Neural progenitor cell (in vitro differentiated cells): ENCODE measurements around the gene RPL27. TPM values are rescaled to one million over a fixed set of nuclear protein-coding genes. Genes with fewer than 3 reads are reported as not detected.
A peak's percentile ranks its signal among the peaks of the same experiment; 100 is the strongest.

ENCODE experiments used
- DNase-seq: peaks from one replicate; pipeline ENCODE4 v3.0.0-alpha.2; 2016; ENCODE audit warnings: low spot score
- H2AFZ ChIP-seq: fragments of 200-600 bp; sonication (generic); replicated peaks from 2 replicates; pipeline ENCODE4 v1.6.1; 2016; ENCODE audit warnings: antibody characterized with exemption
- H3F3A ChIP-seq: fragments of 200-600 bp; sonication (generic); 2 replicates; pipeline ENCODE4 v1.6.1; 2016; ENCODE audit warnings: antibody characterized with exemption, low read depth
- H3K27ac ChIP-seq: fragments of 200-600 bp; sonication (generic); 2 replicates; pipeline ENCODE4 v1.5.1; 2016; ENCODE audit warnings: mild to moderate bottlenecking
- H3K27me3 ChIP-seq: fragments of 200-600 bp; sonication (generic); 2 replicates; pipeline ENCODE4 v1.6.1; 2016; ENCODE audit warnings: mild to moderate bottlenecking, moderate library complexity
- H3K36me3 ChIP-seq: fragments of 200-600 bp; sonication (generic); 2 replicates; pipeline ENCODE4 v1.5.1; 2016
- H3K4me1 ChIP-seq: fragments of 200-600 bp; sonication (generic); 2 replicates; pipeline ENCODE4 v1.6.1; 2016; ENCODE audit warnings: mixed run types
- H3K4me2 ChIP-seq: fragments of 200-600 bp; sonication (generic); 2 replicates; pipeline ENCODE4 v1.6.1; 2016
- H3K4me3 ChIP-seq: fragments of 200-600 bp; sonication (generic); 2 replicates; pipeline ENCODE4 v1.5.1; 2016
- H3K79me2 ChIP-seq: fragments of 200-600 bp; sonication (generic); 2 replicates; pipeline ENCODE4 v1.6.1; 2016; ENCODE audit warnings: low read depth
- H3K9ac ChIP-seq: fragments of 200-600 bp; sonication (generic); 2 replicates; pipeline ENCODE4 v1.6.1; 2016
- H3K9me3 ChIP-seq: fragments of 200-600 bp; sonication (generic); 2 replicates; pipeline ENCODE4 v1.5.1; 2016; ENCODE audit warnings: low read depth
- H4K20me1 ChIP-seq: fragments of 200-600 bp; sonication (generic); 2 replicates; pipeline ENCODE4 v1.6.1; 2016; ENCODE audit warnings: low read depth
- H3K27ac Mint-ChIP-seq: 3 replicates; pipeline ENCODE4 v1.8.0; 2021; ENCODE audit warnings: mixed read lengths
- H3K27me3 Mint-ChIP-seq: 2 replicates; pipeline ENCODE4 v1.8.0; 2022; ENCODE audit warnings: low read depth, mild to moderate bottlenecking, inconsistent platforms, moderate library complexity, mixed read lengths; ENCODE audit not compliant: insufficient read depth
- H3K36me3 Mint-ChIP-seq: 3 replicates; pipeline ENCODE4 v1.8.0; 2021; ENCODE audit warnings: mixed read lengths
- H3K4me1 Mint-ChIP-seq: 3 replicates; pipeline ENCODE4 v1.8.0; 2021; ENCODE audit warnings: mixed read lengths
- H3K4me3 Mint-ChIP-seq: 3 replicates; pipeline ENCODE4 v1.8.0; 2021; ENCODE audit warnings: mild to moderate bottlenecking, moderate library complexity, mixed read lengths
- H3K9me3 Mint-ChIP-seq: 3 replicates; pipeline ENCODE4 v1.8.0; 2020; ENCODE audit warnings: mixed read lengths
- CTCF ChIP-seq: fragments of 200-600 bp; sonication (generic); IDR thresholded peaks from 2 replicates; pipeline ENCODE4 v1.5.1; 2017; ENCODE audit warnings: antibody characterized with exemption, mild to moderate bottlenecking
- EZH2 ChIP-seq: fragments of 200-600 bp; sonication (generic); IDR thresholded peaks from 2 replicates; pipeline ENCODE4 v1.6.1; 2017; ENCODE audit warnings: antibody characterized with exemption, mild to moderate bottlenecking, moderate library complexity
- EZH2phosphoT487 ChIP-seq: fragments of 200-600 bp; sonication (generic); IDR thresholded peaks from 2 replicates; pipeline ENCODE4 v1.6.1; 2017; ENCODE audit warnings: antibody characterized with exemption
- total RNA-seq: library from RNA; depleted of rRNA; stranded (reverse); fragments of >200 nt; gene quantifications from 2 replicates; pipeline ENCODE4 v1.2.3, GENCODE V29; 2015; ENCODE audit warnings: low replicate concordance

The RPL27 gene
- total RNA-seq, 1 donor from 2014 or later = 1,934 TPM

- Mint-ChIP-seq H3K36me3 (peaks cover 18% of the 10 kb centered on the region), H3K27me3 (peaks cover 9% of the 10 kb centered on the region), H3K27ac (no peak overlapping the region), H3K9me3 (no peaks in the 10 kb centered on the region), H3K4me3 (peak overlapping the region; percentile 99), H3K4me1 (peaks cover 23% of the 10 kb centered on the region)
- peaks cover 19% of the 10 kb centered on the region for H3F3A ChIP-seq
- H4K20me1 ChIP-seq = peaks cover 18% of the 10 kb centered on the region
- no peaks in the 10 kb centered on the region for H3K27me3 ChIP-seq
- H2AFZ ChIP-seq = no peak overlapping the region
- peak overlapping the region; percentile 93 for H3K4me2 ChIP-seq
- no peak for DNase-seq
- peaks cover 43% of the 10 kb centered on the region for H3K79me2 ChIP-seq
- no peak overlapping the region for H3K4me3 ChIP-seq
- no peak for TF ChIP-seq CTCF
- no peak for TF ChIP-seq EZH2
- H3K9ac ChIP-seq = no peak overlapping the region
- H3K4me1 ChIP-seq = peaks cover 11% of the 10 kb centered on the region
- no peak overlapping the region for H3K27ac ChIP-seq
- no peaks in the 10 kb centered on the region for H3K9me3 ChIP-seq
- H3K36me3 ChIP-seq = no peaks in the 10 kb centered on the region
Measured at GRCh38 chr17:42982266-42982665, 16.0 kb upstream of the RPL27 start.

- Histone ChIP-seq H3K27ac (no peak overlapping the region), H3K9ac (no peak overlapping the region), H3K9me3 (no peaks in the 10 kb centered on the region), H3K27me3 (no peaks in the 10 kb centered on the region), H3K4me3 (no peak overlapping the region), H3K4me2 (no peak overlapping the region), H3K79me2 (peaks cover 43% of the 10 kb centered on the region), H3F3A (peaks cover 9% of the 10 kb centered on the region), H2AFZ (no peak overlapping the region), H4K20me1 (peaks cover 18% of the 10 kb centered on the region), H3K4me1 (peaks cover 5% of the 10 kb centered on the region), H3K36me3 (no peaks in the 10 kb centered on the region)
- TF ChIP-seq CTCF (no peak), EZH2phosphoT487 (no peak), EZH2 (no peak)
- no peak overlapping the region for H3K27ac Mint-ChIP-seq
- no peak for DNase-seq
- no peaks in the 10 kb centered on the region for H3K9me3 Mint-ChIP-seq
- peaks cover 32% of the 10 kb centered on the region for H3K36me3 Mint-ChIP-seq
- H3K4me3 Mint-ChIP-seq = no peak overlapping the region
- peaks cover 14% of the 10 kb centered on the region for H3K4me1 Mint-ChIP-seq
- H3K27me3 Mint-ChIP-seq = peaks cover 4% of the 10 kb centered on the region
Measured at GRCh38 chr17:42985225-42985624, 13.0 kb upstream of the RPL27 start.

DNA sequence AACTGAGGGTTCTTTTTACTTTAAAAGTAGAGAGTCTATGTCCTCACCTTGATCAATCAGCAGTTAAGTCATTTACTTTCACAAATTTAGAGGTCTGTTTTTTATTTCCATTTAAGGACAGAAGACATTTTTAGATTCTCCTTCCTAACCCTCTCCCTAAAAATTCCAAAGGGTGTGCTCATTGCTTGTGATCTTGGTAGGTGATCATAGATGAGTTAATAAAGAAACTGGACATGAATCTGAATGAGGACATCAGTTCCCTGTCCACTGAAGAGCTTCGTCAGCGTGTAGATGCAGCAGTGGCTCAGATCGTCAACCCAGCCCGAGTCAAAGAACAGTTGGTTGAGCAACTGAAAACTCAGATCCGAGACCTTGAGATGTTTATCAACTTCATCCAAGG lies 9.1 kb upstream of the RPL27 start:
- H3K4me1 Mint-ChIP-seq = no peaks in the 10 kb centered on the region
- no peak overlapping the region for H3K4me3 ChIP-seq
- peaks cover 15% of the 10 kb centered on the region for H3K79me2 ChIP-seq
- H3K27me3 Mint-ChIP-seq = no peaks in the 10 kb centered on the region
- no peak overlapping the region for H2AFZ ChIP-seq
- H3K9me3 Mint-ChIP-seq = no peaks in the 10 kb centered on the region
- H3K4me2 ChIP-seq = no peak overlapping the region
- no peaks in the 10 kb centered on the region for H3K4me1 ChIP-seq
- no peak overlapping the region for H3K4me3 Mint-ChIP-seq
- H3K9me3 ChIP-seq = no peaks in the 10 kb centered on the region
- H4K20me1 ChIP-seq = no peaks in the 10 kb centered on the region
- H3K27ac Mint-ChIP-seq = no peak overlapping the region
- DNase-seq = no peak
- no peak for TF ChIP-seq EZH2
- TF ChIP-seq EZH2phosphoT487 = no peak
- no peaks in the 10 kb centered on the region for H3K27me3 ChIP-seq
- H3K27ac ChIP-seq = no peak overlapping the region
- H3K36me3 ChIP-seq = no peaks in the 10 kb centered on the region
- no peak overlapping the region for H3K9ac ChIP-seq
- H3K36me3 Mint-ChIP-seq = peaks cover 38% of the 10 kb centered on the region
- H3F3A ChIP-seq = peaks cover 6% of the 10 kb centered on the region

DNA sequence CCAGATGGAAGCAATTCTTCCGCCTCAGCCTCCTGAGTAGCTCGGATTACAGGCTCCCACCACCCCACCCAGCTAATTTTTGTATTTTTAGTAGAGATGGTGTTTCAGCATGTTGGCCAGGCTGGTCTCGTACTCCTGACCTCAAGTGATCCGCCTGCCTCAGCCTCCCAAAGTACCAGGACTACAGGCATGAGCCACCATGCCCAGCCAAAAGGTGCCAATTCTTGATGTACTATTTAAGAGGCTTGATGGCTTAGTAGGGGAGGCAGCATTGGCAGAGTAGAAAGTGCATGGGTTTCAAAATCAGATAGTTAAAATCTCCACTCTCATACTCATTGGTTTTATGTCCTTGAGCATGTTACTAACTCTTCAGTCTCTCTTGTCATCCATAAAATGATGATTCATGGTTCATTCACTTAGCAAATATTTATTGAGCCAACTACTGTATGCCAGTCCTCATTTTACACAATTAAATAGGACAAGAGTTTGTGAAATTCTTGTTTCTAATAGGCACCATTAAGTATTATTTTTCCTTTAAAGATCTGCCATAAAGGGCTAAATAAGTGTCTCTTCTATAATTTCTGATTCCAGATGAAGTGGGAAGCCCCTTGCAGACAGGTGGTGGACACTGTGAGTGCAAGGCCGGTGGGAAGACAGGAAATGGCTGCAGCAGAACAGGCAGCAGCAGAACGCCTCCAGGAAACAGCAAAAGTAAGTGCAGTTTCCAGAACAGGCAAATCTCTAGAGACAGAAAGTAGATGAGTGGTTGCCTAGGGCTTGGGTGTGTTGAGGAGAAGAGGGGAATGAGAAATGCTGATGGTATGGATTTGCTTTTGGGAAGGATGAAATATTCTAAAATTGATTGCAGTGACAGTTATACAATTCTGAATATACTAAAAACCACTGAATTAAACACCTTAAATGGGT lies 8.2 kb upstream of the RPL27 start:
- Histone ChIP-seq H3K27ac (no peak overlapping the region), H2AFZ (no peak overlapping the region)
- no peak overlapping the region for H3K27ac Mint-ChIP-seq

More for the DNA sequence above, 8.2 kb upstream of the RPL27 start:
- Mint-ChIP-seq H3K36me3 (peaks cover 35% of the 10 kb centered on the region), H3K4me1 (no peaks in the 10 kb centered on the region), H3K4me3 (no peak overlapping the region), H3K27me3 (no peaks in the 10 kb centered on the region), H3K9me3 (no peaks in the 10 kb centered on the region)
- no peak for TF ChIP-seq CTCF
- no peak for TF ChIP-seq EZH2phosphoT487
- no peak for TF ChIP-seq EZH2
- DNase-seq = no peak
- Histone ChIP-seq H3K4me1 (no peaks in the 10 kb centered on the region), H3K4me3 (no peak overlapping the region), H3K9me3 (no peaks in the 10 kb centered on the region), H3K36me3 (no peaks in the 10 kb centered on the region), H4K20me1 (no peaks in the 10 kb centered on the region), H3F3A (peaks cover 10% of the 10 kb centered on the region), H3K27me3 (no peaks in the 10 kb centered on the region), H3K9ac (no peak overlapping the region), H3K4me2 (no peak overlapping the region), H3K79me2 (peaks cover 6% of the 10 kb centered on the region)
